Measurements from ENCODE around the gene WIPF3.

DNA sequence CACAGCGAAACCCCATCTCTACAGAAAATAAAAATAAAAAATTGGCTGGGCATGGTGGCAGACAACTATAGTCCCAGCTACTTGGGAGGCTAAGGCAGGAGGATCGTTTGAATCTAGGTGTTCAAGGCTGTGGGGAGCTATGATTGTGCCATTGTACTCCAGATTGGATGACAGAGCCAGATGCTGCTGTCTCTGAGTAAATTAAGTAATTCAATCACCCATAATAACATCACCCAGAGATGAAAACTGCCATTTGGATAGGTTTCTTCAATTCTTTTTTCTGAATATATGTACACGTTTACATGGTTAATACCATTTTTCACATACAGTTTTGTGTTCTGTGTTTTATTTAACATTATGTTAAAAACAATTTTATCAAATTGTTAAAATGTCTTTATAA, 79.3 kb downstream of the WIPF3 start:
- TF ChIP-seq, protein P1, sequence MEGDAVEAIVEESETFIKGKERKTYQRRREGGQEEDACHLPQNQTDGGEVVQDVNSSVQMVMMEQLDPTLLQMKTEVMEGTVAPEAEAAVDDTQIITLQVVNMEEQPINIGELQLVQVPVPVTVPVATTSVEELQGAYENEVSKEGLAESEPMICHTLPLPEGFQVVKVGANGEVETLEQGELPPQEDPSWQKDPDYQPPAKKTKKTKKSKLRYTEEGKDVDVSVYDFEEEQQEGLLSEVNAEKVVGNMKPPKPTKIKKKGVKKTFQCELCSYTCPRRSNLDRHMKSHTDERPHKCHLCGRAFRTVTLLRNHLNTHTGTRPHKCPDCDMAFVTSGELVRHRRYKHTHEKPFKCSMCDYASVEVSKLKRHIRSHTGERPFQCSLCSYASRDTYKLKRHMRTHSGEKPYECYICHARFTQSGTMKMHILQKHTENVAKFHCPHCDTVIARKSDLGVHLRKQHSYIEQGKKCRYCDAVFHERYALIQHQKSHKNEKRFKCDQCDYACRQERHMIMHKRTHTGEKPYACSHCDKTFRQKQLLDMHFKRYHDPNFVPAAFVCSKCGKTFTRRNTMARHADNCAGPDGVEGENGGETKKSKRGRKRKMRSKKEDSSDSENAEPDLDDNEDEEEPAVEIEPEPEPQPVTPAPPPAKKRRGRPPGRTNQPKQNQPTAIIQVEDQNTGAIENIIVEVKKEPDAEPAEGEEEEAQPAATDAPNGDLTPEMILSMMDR (IDR thresholded peaks at IDR 0.05): no peak
- no peak for TF ChIP-seq SIN3A (IDR thresholded peaks at IDR 0.05; ENCODE audit: borderline replicate concordance, insufficient read depth, low read depth, low read length)
- TF ChIP-seq, protein P2, sequence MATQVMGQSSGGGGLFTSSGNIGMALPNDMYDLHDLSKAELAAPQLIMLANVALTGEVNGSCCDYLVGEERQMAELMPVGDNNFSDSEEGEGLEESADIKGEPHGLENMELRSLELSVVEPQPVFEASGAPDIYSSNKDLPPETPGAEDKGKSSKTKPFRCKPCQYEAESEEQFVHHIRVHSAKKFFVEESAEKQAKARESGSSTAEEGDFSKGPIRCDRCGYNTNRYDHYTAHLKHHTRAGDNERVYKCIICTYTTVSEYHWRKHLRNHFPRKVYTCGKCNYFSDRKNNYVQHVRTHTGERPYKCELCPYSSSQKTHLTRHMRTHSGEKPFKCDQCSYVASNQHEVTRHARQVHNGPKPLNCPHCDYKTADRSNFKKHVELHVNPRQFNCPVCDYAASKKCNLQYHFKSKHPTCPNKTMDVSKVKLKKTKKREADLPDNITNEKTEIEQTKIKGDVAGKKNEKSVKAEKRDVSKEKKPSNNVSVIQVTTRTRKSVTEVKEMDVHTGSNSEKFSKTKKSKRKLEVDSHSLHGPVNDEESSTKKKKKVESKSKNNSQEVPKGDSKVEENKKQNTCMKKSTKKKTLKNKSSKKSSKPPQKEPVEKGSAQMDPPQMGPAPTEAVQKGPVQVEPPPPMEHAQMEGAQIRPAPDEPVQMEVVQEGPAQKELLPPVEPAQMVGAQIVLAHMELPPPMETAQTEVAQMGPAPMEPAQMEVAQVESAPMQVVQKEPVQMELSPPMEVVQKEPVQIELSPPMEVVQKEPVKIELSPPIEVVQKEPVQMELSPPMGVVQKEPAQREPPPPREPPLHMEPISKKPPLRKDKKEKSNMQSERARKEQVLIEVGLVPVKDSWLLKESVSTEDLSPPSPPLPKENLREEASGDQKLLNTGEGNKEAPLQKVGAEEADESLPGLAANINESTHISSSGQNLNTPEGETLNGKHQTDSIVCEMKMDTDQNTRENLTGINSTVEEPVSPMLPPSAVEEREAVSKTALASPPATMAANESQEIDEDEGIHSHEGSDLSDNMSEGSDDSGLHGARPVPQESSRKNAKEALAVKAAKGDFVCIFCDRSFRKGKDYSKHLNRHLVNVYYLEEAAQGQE (IDR thresholded peaks at IDR 0.05; ENCODE audit: insufficient read depth in 1 of 2, low read depth in 2 of 2, low read length in 1 of 2): no peak
